DOHH2 (cell line): Measurements from ENCODE around the gene ATP6V1E1.

Source experiments
- EZH2phosphoT487 ChIP-seq: fragments of 200-600 bp; sonication (generic); IDR thresholded peaks from 2 replicates; pipeline ENCODE4 v1.6.1; 2017; ENCODE audit warnings: borderline replicate concordance, mild to moderate bottlenecking, antibody characterized with exemption, low read length, moderate library complexity, mixed read lengths
- TF ChIP-seq, protein P1 (sequence below): fragments of 200-600 bp; sonication (generic); IDR thresholded peaks from one replicate; pipeline ENCODE4 v1.5.1; 2014; ENCODE audit warnings: antibody characterized with exemption, mild to moderate bottlenecking, low read depth, low read length; ENCODE audit not compliant: poor library complexity, severe bottlenecking

DNA sequence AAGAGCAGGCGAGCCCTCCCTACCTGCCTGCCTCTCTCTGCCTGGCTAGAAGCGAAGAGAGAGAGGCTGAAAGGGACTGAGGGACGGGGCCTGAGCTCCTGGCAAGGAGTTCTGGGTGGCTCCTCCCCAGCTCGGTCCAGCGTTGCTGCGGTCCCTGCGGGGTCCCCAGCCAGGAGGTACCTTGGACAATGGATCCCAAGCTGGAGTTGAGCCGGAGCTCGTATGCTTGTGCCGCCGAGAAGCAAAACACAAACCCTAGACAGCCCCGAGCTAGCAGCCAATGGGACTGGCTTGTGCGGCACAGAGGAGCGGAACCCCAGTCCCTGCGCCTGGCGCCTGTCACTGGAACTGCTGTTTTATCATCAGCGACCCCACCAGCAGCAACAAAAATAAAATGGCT is 46.9 kb downstream of the ATP6V1E1 start:
- TF ChIP-seq, protein P1, sequence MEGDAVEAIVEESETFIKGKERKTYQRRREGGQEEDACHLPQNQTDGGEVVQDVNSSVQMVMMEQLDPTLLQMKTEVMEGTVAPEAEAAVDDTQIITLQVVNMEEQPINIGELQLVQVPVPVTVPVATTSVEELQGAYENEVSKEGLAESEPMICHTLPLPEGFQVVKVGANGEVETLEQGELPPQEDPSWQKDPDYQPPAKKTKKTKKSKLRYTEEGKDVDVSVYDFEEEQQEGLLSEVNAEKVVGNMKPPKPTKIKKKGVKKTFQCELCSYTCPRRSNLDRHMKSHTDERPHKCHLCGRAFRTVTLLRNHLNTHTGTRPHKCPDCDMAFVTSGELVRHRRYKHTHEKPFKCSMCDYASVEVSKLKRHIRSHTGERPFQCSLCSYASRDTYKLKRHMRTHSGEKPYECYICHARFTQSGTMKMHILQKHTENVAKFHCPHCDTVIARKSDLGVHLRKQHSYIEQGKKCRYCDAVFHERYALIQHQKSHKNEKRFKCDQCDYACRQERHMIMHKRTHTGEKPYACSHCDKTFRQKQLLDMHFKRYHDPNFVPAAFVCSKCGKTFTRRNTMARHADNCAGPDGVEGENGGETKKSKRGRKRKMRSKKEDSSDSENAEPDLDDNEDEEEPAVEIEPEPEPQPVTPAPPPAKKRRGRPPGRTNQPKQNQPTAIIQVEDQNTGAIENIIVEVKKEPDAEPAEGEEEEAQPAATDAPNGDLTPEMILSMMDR, result no peak
- no peak for TF ChIP-seq EZH2phosphoT487
